Fibroblast of the conjunctiva (primary cell): ENCODE data around the gene NEDD8.

Source experiments
- DNase-seq: peaks from one replicate; pipeline ENCODE4 v3.0.0-alpha.2; 2010; ENCODE audit warnings: low read depth

The NEDD8 gene

GRCh38 chr14:24263848-24264247 lies 31.7 kb upstream of the NEDD8 start:
- DNase-seq: no peak

- no peak for DNase-seq
Observed at GRCh38 chr14:24262821-24263733, 30.9 kb upstream of the NEDD8 start, which contains the start of gene TGM1. TSS of gene TGM1 (minus strand) at chr14:24263177. CDS start at chr14:24262352, 825 bp downstream.

- DNase-seq: no peak
Observed at GRCh38 chr14:24261969-24262327, 29.8 kb upstream of the NEDD8 start.

GRCh38 chr14:24261256-24261968 lies 29.2 kb upstream of the NEDD8 start:
- no peak for DNase-seq

GRCh38 chr14:24260780-24261157 lies 28.6 kb upstream of the NEDD8 start:
- no peak for DNase-seq

GRCh38 chr14:24260026-24260779 lies 28.0 kb upstream of the NEDD8 start:
- DNase-seq: no peak

- no peak for DNase-seq
Observed at GRCh38 chr14:24259282-24260025, 27.3 kb upstream of the NEDD8 start.

- DNase-seq: no peak
Observed at GRCh38 chr14:24258548-24259265, 26.5 kb upstream of the NEDD8 start.

- no peak for DNase-seq
Observed at GRCh38 chr14:24258119-24258518, 26.0 kb upstream of the NEDD8 start.

GRCh38 chr14:24256960-24257359 lies 24.8 kb upstream of the NEDD8 start:
- no peak for DNase-seq

- DNase-seq: no peak
Observed at GRCh38 chr14:24255931-24256711, 24.0 kb upstream of the NEDD8 start.

GRCh38 chr14:24255438-24255837 lies 23.3 kb upstream of the NEDD8 start:
- no peak for DNase-seq

GRCh38 chr14:24254630-24255392 lies 22.6 kb upstream of the NEDD8 start:
- no peak for DNase-seq

- DNase-seq: no peak
Observed at GRCh38 chr14:24253936-24254335, 21.8 kb upstream of the NEDD8 start.

- no peak for DNase-seq
Observed at GRCh38 chr14:24252289-24253124, 20.3 kb upstream of the NEDD8 start.

- no peak for DNase-seq
Observed at GRCh38 chr14:24251880-24252288, 19.7 kb upstream of the NEDD8 start.

- no peak for DNase-seq
Observed at GRCh38 chr14:24250354-24250753, 18.2 kb upstream of the NEDD8 start.

GRCh38 chr14:24249230-24250021 lies 17.3 kb upstream of the NEDD8 start:
- DNase-seq: no peak
